Vagina (tissue), 2 donors: Measurements from ENCODE around the gene CHRNA4.

ENCODE experiments used
- CTCF ChIP-seq, 3 experiments: fragments of 450-650 bp in 2 of 3; fragments of 200-600 bp in 1 of 3; sonication (generic) in 1 of 3; IDR thresholded peaks; one replicate each; pipeline ENCODE4 v1.5.1; 2017 to 2019; ENCODE audit warnings: antibody characterized with exemption in 3 of 3, mild to moderate bottlenecking in 2 of 3, moderate library complexity in 2 of 3
- POLR2AphosphoS5 ChIP-seq, 2 donors: sonication (generic); formaldehyde crosslinking; IDR thresholded peaks; one replicate each; pipeline ENCODE4 v1.9.0; 2017; ENCODE audit warnings: antibody characterized with exemption in 2 of 2, mild to moderate bottlenecking in 2 of 2, low read depth in 1 of 2; ENCODE audit not compliant: insufficient read depth in 1 of 2

DNA sequence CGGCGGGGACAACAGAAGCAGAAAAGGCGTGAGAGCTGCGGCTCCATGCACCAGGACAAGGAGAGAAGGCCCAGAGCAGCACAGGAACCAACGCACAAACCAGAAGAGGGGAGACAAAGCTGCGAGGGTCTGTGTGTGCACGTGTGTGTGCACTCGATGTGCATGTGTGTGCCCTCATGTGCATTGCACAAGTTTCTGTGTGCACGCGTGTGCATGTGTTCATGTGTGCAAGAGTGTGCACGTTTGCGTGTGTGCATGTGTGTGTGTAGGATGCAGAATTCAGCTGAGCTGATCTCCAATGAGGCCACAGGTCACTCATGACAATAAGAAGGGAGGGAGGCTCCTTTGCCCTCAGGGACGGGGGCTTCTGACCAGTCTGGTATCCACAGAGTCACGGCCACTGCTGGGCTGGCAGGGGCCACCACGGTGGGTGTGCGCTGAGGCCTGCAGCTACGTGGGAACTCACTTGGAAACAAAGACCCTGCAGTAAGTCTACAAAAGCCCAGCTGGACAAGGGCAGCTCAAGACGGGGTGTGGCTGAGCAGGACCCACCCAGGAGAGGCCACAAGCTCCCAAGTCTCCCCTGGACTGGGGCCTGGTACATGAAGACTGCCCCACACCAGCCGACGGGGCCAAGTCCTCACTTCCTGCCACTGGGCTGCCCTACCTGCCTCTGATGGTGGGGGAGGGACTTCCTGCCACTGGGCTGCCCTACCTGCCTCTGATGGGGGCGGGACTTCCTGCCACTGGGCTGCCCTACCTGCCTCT, 48.1 kb upstream of the CHRNA4 start:
- no peak for TF ChIP-seq CTCF (IDR thresholded peaks at IDR 0.05)
- TF ChIP-seq POLR2AphosphoS5 (IDR thresholded peaks at IDR 0.05; ENCODE audit: insufficient read depth in 1 of 2, low read depth in 1 of 2) = no peak
